NB4 (cell line): ENCODE results near the gene SENP3.
"Not testable (repeated sequence)": the region's sequence is repeated elsewhere in the genome, so short reads cannot be mapped to it uniquely, and the experiment has no call there.

ENCODE experiments used
- DNase-seq: peaks from one replicate; pipeline ENCODE4 v3.0.0; 2010; ENCODE audit warnings: low read depth
- H3K4me3 ChIP-seq: one replicate; pipeline ENCODE4 v1.5.1; 2011; ENCODE audit warnings: mild to moderate bottlenecking, low read depth, low read length, moderate library complexity
- CTCF ChIP-seq: IDR thresholded peaks from one replicate; pipeline ENCODE4 v1.5.1; 2012; ENCODE audit warnings: low read depth, low read length
- MAX ChIP-seq: IDR thresholded peaks from 2 replicates; pipeline ENCODE4 v1.6.1; 2011; ENCODE audit warnings: low read depth, low read length
- MYC ChIP-seq: IDR thresholded peaks from 2 replicates; pipeline ENCODE4 v1.6.1; 2011; ENCODE audit warnings: low read depth, low read length
- POLR2A ChIP-seq: IDR thresholded peaks from 2 replicates; pipeline ENCODE4 v1.6.1; 2011; ENCODE audit warnings: mild to moderate bottlenecking; ENCODE audit not compliant: insufficient read length; ENCODE audit errors: extremely low read depth

SENP3 gene

GRCh38 chr17:7590743-7591142 lies 29.0 kb downstream of the SENP3 start:
- no peak for TF ChIP-seq MYC
- TF ChIP-seq MAX, result no peak
- TF ChIP-seq POLR2A, result no peak
- no peak for TF ChIP-seq CTCF
- H3K4me3 ChIP-seq, result no peak overlapping the region
- DNase-seq, result no peak

GRCh38 chr17:7591596-7591995 lies 29.9 kb downstream of the SENP3 start:
- no peak overlapping the region for H3K4me3 ChIP-seq
- TF ChIP-seq MAX, result no peak
- TF ChIP-seq CTCF, result no peak
- DNase-seq, result no peak

- TF ChIP-seq POLR2A (no peak), CTCF (no peak), MYC (no peak), MAX (no peak)
- no peak for DNase-seq
- H3K4me3 ChIP-seq, result no peak overlapping the region
Measured at GRCh38 chr17:7592422-7593021, 30.8 kb downstream of the SENP3 start.

- no peak for DNase-seq
- TF ChIP-seq CTCF, result no peak
- no peak for TF ChIP-seq POLR2A
- TF ChIP-seq MAX, result no peak
- TF ChIP-seq MYC, result no peak
Measured at GRCh38 chr17:7593296-7593695, 31.6 kb downstream of the SENP3 start.

GRCh38 chr17:7597561-7597960 lies 35.8 kb downstream of the SENP3 start:
- H3K4me3 ChIP-seq, DNase-seq: not testable (repeated sequence)

More at GRCh38 chr17:7593296-7593695, 31.6 kb downstream of the SENP3 start:
- no peak overlapping the region for H3K4me3 ChIP-seq

- H3K4me3 ChIP-seq, result no peak overlapping the region
- DNase-seq, result no peak
Measured at GRCh38 chr17:7606280-7606679, 44.6 kb downstream of the SENP3 start.

More at GRCh38 chr17:7606280-7606679, 44.6 kb downstream of the SENP3 start:
- TF ChIP-seq CTCF (no peak), POLR2A (no peak)
